Pancreas (tissue), 10 donors: ENCODE data around the gene TMEM202. TPM values are rescaled to one million over a fixed set of nuclear protein-coding genes. Genes with fewer than 3 reads are reported as not detected.
"Not testable (repeated sequence)": the region's sequence is repeated elsewhere in the genome, so short reads cannot be mapped to it uniquely, and the experiment has no call there.

Source experiments
- ATAC-seq, 4 donors: fragments of 200-7000 bp; cut with Tn5 transposase; one replicate each; pipeline versions ENCODE4 v1.8.0 to v1.9.1; 2020; ENCODE audit warnings: mild to moderate bottlenecking in 4 of 4, moderate library complexity in 4 of 4
- DNase-seq, 6 donors: peaks; one replicate each; pipeline ENCODE4 v3.0.0-alpha.2; 2020
- FAIRE-seq: peaks from 2 replicates; lab custom pipeline; 2012; peaks lifted over from hg19 to GRCh38; lab: Jason Lieb, UNC
- H3K27ac ChIP-seq, 4 donors: fragments of 200-600 bp; sonication (generic); 1 replicate in 3 of 4; 2 replicates in 1 of 4; pipeline versions ENCODE4 v1.5.0 to v1.8.0; 2020
- H3K27me3 ChIP-seq, 4 donors: fragments of 200-600 bp; one replicate each; pipeline ENCODE4 v1.8.0; 2021
- H3K36me3 ChIP-seq, 3 donors: fragments of 200-600 bp; sonication (generic) in 1 of 3; one replicate each; pipeline versions ENCODE4 v1.5.0 to v1.8.0; 2020 to 2021
- H3K4me1 ChIP-seq, 3 donors: fragments of 200-600 bp; one replicate each; pipeline ENCODE4 v1.8.0; 2021
- H3K4me3 ChIP-seq, 4 donors: fragments of 200-600 bp; sonication (generic) in 2 of 4; one replicate each; pipeline versions ENCODE4 v1.5.0 to v1.8.0; 2020 to 2021
- H3K9me3 ChIP-seq, 4 donors: fragments of 200-600 bp; one replicate each; pipeline ENCODE4 v1.8.0; 2021
- CTCF ChIP-seq, 4 donors: fragments of 200-600 bp; sonication (generic) in 3 of 4; IDR thresholded peaks; one replicate each; pipeline versions ENCODE4 v1.5.0 to v1.8.0; 2021; ENCODE audit warnings: antibody characterized with exemption in 4 of 4
- WGBS, 2 donors: extraction: QIAGEN DNeasy Blood & Tissue Kit; methylation state at CpG; one replicate each; pipeline ENCODE4 v1.1.7; 2013; 5-methylcytosine and 5-hydroxymethylcytosine counted together
- intact Hi-C, 3 donors: fragments of 100-400 bp; cut with DNase I; formaldehyde crosslinking; loops; one replicate each; pipeline versions ENCODE4 v1.11.1 to v1.14.2; 2022
- polyA plus RNA-seq, 2 donors: library from polyadenylated mRNA; stranded (reverse); fragments of 200-250 nt; gene quantifications; one replicate each; pipeline ENCODE4 v1.2.3, GENCODE V29; 2013
- total RNA-seq, 6 donors: library from RNA; stranded (reverse); fragmentation: NEBNext Ultra II Directional in 4 of 6; extraction: Animal tissue kit (Norgen Biotek cat#: 25700) in 4 of 6; gene quantifications; one replicate each; pipeline versions ENCODE4 v1.2.1 to v1.2.4, GENCODE V29; 2021 to 2023
- donor health status: healthy with polysubstance abuse.
- donor health status: DM: no; HTN: no; CAD: no; lungs with moderate emphysema.
- donor health status: DM: no; HTN: no; CAD: no.
- donor health status: control.
- donor health status: control.
- donor health status: Bipolar disorder and iron deficiency.
- donor health status: DM: yes; HTN: yes; CAD: no.
- donor health status: DM: no; HTN: no; CAD: no.
- donor health status: DM: no; HTN: no; CAD: no.
- donor health status: DM: yes; HTN: yes; CAD: no.

Gene TMEM202
- total and polyA plus RNA-seq, 8 donors: not detected

GRCh38 chr15:72421484-72421883 lies 23.4 kb downstream of the TMEM202 start:
- no peak for ATAC-seq
- Histone ChIP-seq H3K27me3 (no peaks in the 10 kb centered on the region), H3K27ac (no peak overlapping the region), H3K4me1 (no peaks in the 10 kb centered on the region), H3K4me3 (no peak overlapping the region), H3K36me3 (no peaks in the 10 kb centered on the region), H3K9me3 (no peaks in the 10 kb centered on the region)
- DNase-seq: no peak
- TF ChIP-seq CTCF (IDR thresholded peaks at IDR 0.05): no peak
- WGBS, 2 donors: 39 to 50% methylated on average over 1 of the region's 1 CpG
- FAIRE-seq: no peak
- intact Hi-C loops: no loop called here

- no peaks in the 10 kb centered on the region for H3K27me3 ChIP-seq
- no peaks in the 10 kb centered on the region for H3K4me1 ChIP-seq
- H3K27ac ChIP-seq: no peak overlapping the region
- no peak for DNase-seq
- H3K4me3 ChIP-seq: no peak overlapping the region
- intact Hi-C loops: no loop called here
- TF ChIP-seq CTCF (IDR thresholded peaks at IDR 0.05): no peak
- no peaks in the 10 kb centered on the region for H3K9me3 ChIP-seq
- no peak for FAIRE-seq
- H3K36me3 ChIP-seq: no peaks in the 10 kb centered on the region
- ATAC-seq: no peak
- WGBS, 2 donors: 57 to 74% methylated on average over 2 of the region's 2 CpGs
Measured at GRCh38 chr15:72423256-72423655, 25.2 kb downstream of the TMEM202 start.

- no peak for TF ChIP-seq CTCF (IDR thresholded peaks at IDR 0.05)
- intact Hi-C loops: no loop called here
- no peak for ATAC-seq
- FAIRE-seq: no peak
- H3K9me3 ChIP-seq: no peaks in the 10 kb centered on the region
- H3K4me3 ChIP-seq: no peak overlapping the region
- no peak for DNase-seq
- no peak overlapping the region for H3K27ac ChIP-seq
- no peaks in the 10 kb centered on the region for H3K36me3 ChIP-seq
- no peaks in the 10 kb centered on the region for H3K27me3 ChIP-seq
- no peaks in the 10 kb centered on the region for H3K4me1 ChIP-seq
Measured at GRCh38 chr15:72426753-72427152, 28.6 kb downstream of the TMEM202 start.

GRCh38 chr15:72437650-72438316 lies 39.7 kb downstream of the TMEM202 start:
- 75 to 88% methylated on average over 1 of the region's 1 CpG for WGBS, 2 donors
- intact Hi-C loops: no loop called here
- Histone ChIP-seq H3K9me3 (peaks cover 0 to 4% (median 0%) of the 10 kb centered on the region in 4 donors), H3K4me1 (no peaks in the 10 kb centered on the region), H3K4me3 (no peak overlapping the region), H3K36me3 (no peaks in the 10 kb centered on the region), H3K27me3 (peaks cover 0 to 12% (median 0%) of the 10 kb centered on the region in 4 donors), H3K27ac (no peak overlapping the region)
- ATAC-seq (no peak), DNase-seq (no peak), FAIRE-seq (no peak)
- TF ChIP-seq CTCF (IDR thresholded peaks at IDR 0.05): no peak

- FAIRE-seq, H3K9me3 ChIP-seq, H3K4me3 ChIP-seq, H3K27me3 ChIP-seq, DNase-seq, H3K4me1 ChIP-seq, ATAC-seq, H3K36me3 ChIP-seq, intact Hi-C loops, H3K27ac ChIP-seq: not testable (repeated sequence)
- WGBS, 2 donors: 80 to 94% methylated on average over 3 of the region's 5 CpGs
Measured at GRCh38 chr15:72442848-72443247, 44.7 kb downstream of the TMEM202 start.
